ENCODE measurements around the gene ZNF791.

- TF ChIP-seq CTCF (IDR thresholded peaks at IDR 0.05; ENCODE audit: poor library complexity) (no peak), EZH2 (IDR thresholded peaks at IDR 0.05; ENCODE audit: borderline replicate concordance) (no peak), EZH2phosphoT487 (IDR thresholded peaks at IDR 0.05; ENCODE audit: low read depth, severe bottlenecking, unreplicated experiment) (no peak)
Observed at GRCh38 chr19:12581100-12581499, 29.6 kb upstream of the ZNF791 start.

All from hepatocyte (in vitro differentiated cells).